Measurements from ENCODE around the gene STIL. TPM values are rescaled to one million over a fixed set of nuclear protein-coding genes. Genes with fewer than 3 reads are reported as not detected.

STIL gene
- total and polyA plus RNA-seq, 2 donors from 2014 or later, result 0.28 to 2.5 TPM

- FAIRE-seq (no peak), DNase-seq (no peak)
- H3K4me3 ChIP-seq (ENCODE audit: low read length in 3 of 3), result no peak overlapping the region
- H3K9me3 ChIP-seq (ENCODE audit: control insufficient read depth in 2 of 3, insufficient read depth in 1 of 3, low read length in 3 of 3), result peaks cover 0 to 4% (median 0%) of the 10 kb centered on the region in 3 donors
- H3K4me1 ChIP-seq (ENCODE audit: control insufficient read depth in 2 of 3, insufficient read depth in 2 of 3, low read depth in 1 of 3, low read length in 3 of 3), result peaks cover 0 to 13% (median 0%) of the 10 kb centered on the region in 3 donors
- H3K27ac ChIP-seq (ENCODE audit: low read depth in 2 of 2, low read length in 2 of 2), result no peak overlapping the region
- peaks cover 78% of the 10 kb centered on the region for H3K27me3 ChIP-seq (ENCODE audit: control insufficient read depth, insufficient read depth, low read length)
- intact Hi-C loops (cut with DNase I), result no loop called here
- no peaks in the 10 kb centered on the region for H3K36me3 ChIP-seq (ENCODE audit: control insufficient read depth in 2 of 3, insufficient read depth in 3 of 3, low read length in 3 of 3)
- H3K9ac ChIP-seq (ENCODE audit: low read length in 3 of 3), result no peak overlapping the region
- no peak for TF ChIP-seq CTCF (IDR thresholded peaks at IDR 0.05; ENCODE audit: borderline replicate concordance, extremely low read depth, insufficient read depth)
Observed at GRCh38 chr1:47226839-47227215, 87.1 kb downstream of the STIL start.

- H3K27ac ChIP-seq (ENCODE audit: low read depth in 2 of 2, low read length in 2 of 2), result peak overlapping the region in 1 of 2 donors; percentile 32
- DNase-seq, result peak in 4 of 5 donors; percentile 45 to 58 (median 51)
Observed at GRCh38 chr1:47226121-47226838, 87.7 kb downstream of the STIL start.

GRCh38 chr1:47225430-47226100 is 88.4 kb downstream of the STIL start:
- H3K4me3 ChIP-seq (ENCODE audit: low read length in 3 of 3), result peak overlapping the region in 1 of 3 donors; percentile 4
- H3K36me3 ChIP-seq (ENCODE audit: control insufficient read depth in 2 of 3, insufficient read depth in 3 of 3, low read length in 3 of 3), result no peaks in the 10 kb centered on the region
- intact Hi-C loops (cut with DNase I), result no loop called here
- peaks cover 67% of the 10 kb centered on the region for H3K27me3 ChIP-seq (ENCODE audit: control insufficient read depth, insufficient read depth, low read length)
- DNase-seq, result peak in 3 of 5 donors; percentile 33 to 59 (median 57)
- H3K9me3 ChIP-seq (ENCODE audit: control insufficient read depth in 2 of 3, insufficient read depth in 1 of 3, low read length in 3 of 3), result no peaks in the 10 kb centered on the region
- H3K27ac ChIP-seq (ENCODE audit: low read depth in 2 of 2, low read length in 2 of 2), result peak overlapping the region in 1 of 2 donors; percentile 32
- TF ChIP-seq CTCF (IDR thresholded peaks at IDR 0.05; ENCODE audit: borderline replicate concordance, extremely low read depth, insufficient read depth), result no peak
- H3K9ac ChIP-seq (ENCODE audit: low read length in 3 of 3), result no peak overlapping the region
- no peak for FAIRE-seq
- peaks cover 0 to 8% (median 0%) of the 10 kb centered on the region in 3 donors for H3K4me1 ChIP-seq (ENCODE audit: control insufficient read depth in 2 of 3, insufficient read depth in 2 of 3, low read depth in 1 of 3, low read length in 3 of 3)

More at GRCh38 chr1:47226121-47226838, 87.7 kb downstream of the STIL start:
- Histone ChIP-seq H3K9ac (ENCODE audit: low read length in 3 of 3) (no peak overlapping the region), H3K27me3 (ENCODE audit: control insufficient read depth, insufficient read depth, low read length) (peaks cover 73% of the 10 kb centered on the region), H3K36me3 (ENCODE audit: control insufficient read depth in 2 of 3, insufficient read depth in 3 of 3, low read length in 3 of 3) (no peaks in the 10 kb centered on the region), H3K4me1 (ENCODE audit: control insufficient read depth in 2 of 3, insufficient read depth in 2 of 3, low read depth in 1 of 3, low read length in 3 of 3) (peaks cover 0 to 9% (median 0%) of the 10 kb centered on the region in 3 donors), H3K4me3 (ENCODE audit: low read length in 3 of 3) (peak overlapping the region in 1 of 3 donors; percentile 4), H3K9me3 (ENCODE audit: control insufficient read depth in 2 of 3, insufficient read depth in 1 of 3, low read length in 3 of 3) (peaks cover 0 to under 1% (median 0%) of the 10 kb centered on the region in 3 donors)
- intact Hi-C loops (cut with DNase I), result no loop called here
- FAIRE-seq, result no peak
- TF ChIP-seq CTCF (IDR thresholded peaks at IDR 0.05; ENCODE audit: borderline replicate concordance, extremely low read depth, insufficient read depth), result no peak

Measured in kidney (tissue), 14 donors.